RPMI7951 (cell line): ENCODE measurements around the gene CCDC186. TPM values are rescaled to one million over a fixed set of nuclear protein-coding genes. Genes with fewer than 3 reads are reported as not detected.
A peak's percentile ranks its signal among the peaks of the same experiment; 100 is the strongest.
"Not testable (repeated sequence)": the region's sequence is repeated elsewhere in the genome, so short reads cannot be mapped to it uniquely, and the experiment has no call there.

Source experiments
- DNase-seq: peaks from one replicate; pipeline ENCODE4 v3.0.0-alpha.2; 2012; ENCODE audit warnings: low read depth
- total RNA-seq: library from RNA; depleted of rRNA; stranded (reverse); fragments of >200 nt; shearing (Covaris generic); gene quantifications from 2 replicates; pipeline ENCODE4 v1.2.3, GENCODE V29; 2014

Gene CCDC186
- total RNA-seq, 1 experiment from 2014 or later: 10.0 TPM

GRCh38 chr10:114174695-114175188, 739 bp upstream of the CCDC186 start:
- peak; percentile 12 for DNase-seq

DNA sequence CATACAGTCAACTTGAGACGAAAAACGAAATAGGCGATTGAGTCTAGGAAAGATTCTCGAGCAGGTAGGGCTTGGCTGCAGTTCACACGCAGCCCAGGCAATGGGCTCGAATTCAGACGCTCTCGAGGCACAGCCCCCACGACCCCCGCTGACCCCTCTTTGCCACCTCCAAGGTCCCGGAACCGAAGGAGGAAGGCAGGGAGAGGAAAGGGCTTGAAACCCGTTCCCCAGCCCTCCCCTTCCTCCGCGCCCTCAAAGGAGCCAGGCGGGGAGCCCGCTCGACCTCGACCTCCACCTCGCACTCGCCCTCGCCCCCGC, 441 bp downstream of the CCDC186 start:
- DNase-seq: no peak

- no peak for DNase-seq
Measured at GRCh38 chr10:114172776-114173602, 1.0 kb downstream of the CCDC186 start.

GRCh38 chr10:114172216-114172615, 1.8 kb downstream of the CCDC186 start:
- no peak for DNase-seq

DNA sequence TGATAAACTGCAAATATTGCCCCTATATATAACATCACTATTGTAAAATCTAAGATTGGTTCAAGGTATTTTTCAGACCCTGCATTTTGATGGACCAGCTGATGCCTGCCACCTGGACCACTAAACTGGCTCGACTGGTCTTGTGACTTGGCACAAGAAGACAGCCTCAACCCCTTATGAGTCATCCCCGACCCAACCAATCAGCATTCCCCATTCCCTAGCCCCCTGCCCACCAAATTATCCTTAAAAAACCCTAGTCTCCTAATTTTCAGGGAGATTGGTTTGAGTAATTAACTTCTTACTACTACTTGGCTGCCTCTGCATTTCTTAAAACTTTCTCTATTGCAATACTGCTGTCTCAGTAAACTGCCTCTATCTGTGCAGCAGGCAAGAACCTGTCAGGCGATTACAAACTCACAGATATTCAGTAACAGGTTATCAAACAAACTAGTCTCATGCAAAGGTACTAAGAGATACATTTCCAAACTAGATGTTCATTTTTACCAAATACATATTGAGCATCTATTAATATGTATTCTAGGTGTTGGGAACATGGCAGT, 5.5 kb downstream of the CCDC186 start:
- DNase-seq: no peak

DNA sequence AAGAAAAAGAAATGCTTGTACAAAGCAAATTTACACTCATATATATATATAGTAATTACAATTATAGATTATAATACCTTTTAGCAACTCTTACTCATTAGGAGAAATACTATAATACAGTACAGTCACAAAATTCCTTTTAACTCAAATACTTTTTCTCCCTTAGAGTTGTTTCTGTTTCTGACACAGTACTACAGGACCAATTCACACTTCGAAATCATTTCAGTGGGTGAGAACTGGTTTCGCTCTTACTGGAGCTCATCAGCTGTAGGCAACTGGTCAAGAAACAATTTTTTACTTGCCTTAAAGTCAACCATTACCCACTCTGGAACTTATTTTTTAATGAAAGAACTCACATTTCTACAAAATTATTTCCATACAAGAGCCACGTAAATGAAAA, 6.0 kb downstream of the CCDC186 start:
- no peak for DNase-seq

DNA sequence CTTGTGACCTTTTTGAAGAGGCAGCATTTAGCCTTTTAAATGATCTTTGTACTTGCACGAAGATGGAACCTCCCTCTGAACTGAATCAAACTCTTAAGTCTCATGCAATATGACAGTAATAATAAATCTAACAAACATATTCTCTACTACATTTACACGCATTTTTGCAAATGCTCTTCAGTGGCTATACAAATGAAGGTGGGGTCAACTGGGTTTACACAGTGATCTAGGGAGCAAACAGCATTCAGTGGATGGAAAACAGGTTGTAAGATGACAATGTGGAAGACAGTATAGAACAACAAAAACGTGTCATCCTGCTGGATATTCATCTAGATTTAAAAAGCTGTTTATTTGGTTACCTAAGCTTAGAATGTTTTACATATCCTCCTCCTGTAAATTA, 7.5 kb downstream of the CCDC186 start:
- DNase-seq: no peak

- no peak for DNase-seq
Measured at GRCh38 chr10:114166043-114166442, 8.0 kb downstream of the CCDC186 start.

- no peak for DNase-seq
Measured at GRCh38 chr10:114163062-114163461, 10.9 kb downstream of the CCDC186 start.

DNA sequence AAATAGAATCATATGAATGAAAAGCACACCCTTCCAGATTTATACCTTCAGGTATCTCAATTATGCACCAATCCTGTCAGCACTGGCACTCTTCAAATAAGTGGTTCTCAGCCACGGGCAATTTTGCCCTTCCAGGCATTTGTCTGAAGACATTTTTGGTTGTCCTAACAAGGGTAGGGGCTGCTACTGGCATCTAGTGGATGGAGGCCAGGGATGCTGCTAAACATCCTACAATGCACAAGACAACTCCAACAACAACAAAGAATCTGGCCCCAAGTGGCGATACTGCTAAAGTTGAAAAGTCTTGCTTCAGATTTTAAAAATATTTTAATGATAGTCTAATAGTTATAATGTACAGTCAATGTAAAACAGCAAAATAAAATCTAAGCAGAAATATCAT, 16.1 kb downstream of the CCDC186 start:
- no peak for DNase-seq

DNA sequence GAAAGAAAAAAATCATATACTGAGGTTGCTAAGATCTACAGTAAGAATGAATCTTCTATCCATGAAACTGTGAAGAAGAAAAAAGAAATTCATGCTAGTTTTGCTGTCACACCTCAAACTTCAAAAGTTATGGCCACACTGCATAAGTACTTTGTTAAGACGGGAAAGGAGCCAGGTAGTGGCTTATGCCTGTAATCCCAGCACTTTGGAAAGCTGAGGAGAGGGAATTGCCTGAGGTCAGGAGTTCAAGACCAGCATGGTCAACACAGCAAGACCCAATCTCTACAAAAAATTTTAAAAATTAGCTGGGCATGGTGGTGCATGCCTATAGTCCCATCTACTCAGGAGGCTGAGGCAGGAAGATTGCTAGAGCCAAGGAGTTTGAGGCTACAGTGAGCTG, 22.1 kb downstream of the CCDC186 start:
- no peak for DNase-seq

- peak; percentile 65 for DNase-seq
Measured at GRCh38 chr10:114151486-114151885, 22.5 kb downstream of the CCDC186 start.

DNA sequence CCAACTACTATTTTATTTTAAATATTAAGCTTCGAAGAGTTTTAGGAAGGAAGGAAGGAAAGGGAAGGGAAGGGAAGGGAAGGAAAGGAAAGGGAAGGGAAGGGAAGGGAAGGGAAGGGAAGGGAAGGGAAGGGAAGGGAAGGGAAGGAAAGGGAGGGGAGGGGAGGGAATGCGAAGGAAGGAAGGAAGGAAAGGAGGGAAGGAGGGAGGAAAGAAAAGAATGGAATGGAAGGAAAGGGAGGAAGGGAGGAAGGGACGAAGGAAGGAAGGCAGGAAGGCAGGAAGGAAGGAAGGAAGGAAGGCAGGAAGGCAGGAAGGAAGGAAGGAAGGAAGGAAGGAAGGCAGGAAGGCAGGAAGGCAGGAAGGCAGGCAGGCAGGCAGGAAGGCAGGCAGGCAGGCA, 24.5 kb downstream of the CCDC186 start:
- DNase-seq: not testable (repeated sequence)

- DNase-seq: no peak
Measured at GRCh38 chr10:114143160-114143559, 30.8 kb downstream of the CCDC186 start.

DNA sequence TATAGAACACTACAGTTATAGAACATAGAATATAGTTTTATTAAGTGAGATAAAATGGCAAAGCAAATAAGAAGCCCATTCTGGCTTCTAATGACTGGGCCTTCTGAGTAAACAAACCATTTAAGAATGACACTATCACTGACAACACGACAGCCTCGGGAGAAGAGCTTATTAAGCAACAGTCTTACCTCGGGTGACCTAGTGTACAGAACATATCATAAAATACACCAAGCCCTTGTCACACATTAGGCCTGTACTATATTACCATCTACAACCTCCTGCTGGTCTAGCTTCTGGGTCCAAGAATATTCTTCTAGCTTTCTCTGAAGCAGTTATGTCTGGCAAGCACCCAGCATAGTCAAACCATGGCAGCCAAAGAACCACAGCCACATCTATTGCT, 32.0 kb downstream of the CCDC186 start:
- no peak for DNase-seq

DNA sequence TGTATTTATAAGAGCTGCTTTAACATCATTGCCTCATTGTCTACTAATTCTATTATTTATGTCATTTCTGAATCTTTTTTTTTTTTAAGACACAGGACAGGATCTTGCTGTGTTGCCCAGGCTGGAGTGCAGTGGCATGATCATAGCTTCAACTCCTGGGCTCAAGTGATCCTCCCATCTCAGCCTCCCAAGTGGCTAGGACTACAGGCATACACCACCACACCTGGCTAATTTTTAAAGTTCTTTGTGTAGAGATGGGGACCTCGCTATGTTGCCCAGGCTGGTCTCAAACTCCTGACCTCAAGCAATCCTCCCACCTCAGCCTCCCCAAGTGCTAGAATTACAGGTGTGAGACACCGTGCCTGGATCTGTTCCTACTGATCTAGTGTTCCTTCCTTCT, 33.2 kb downstream of the CCDC186 start:
- not testable (repeated sequence) for DNase-seq

GRCh38 chr10:114140036-114140435, 34.0 kb downstream of the CCDC186 start:
- DNase-seq: no peak

- DNase-seq: no peak
Measured at GRCh38 chr10:114138581-114138980, 35.4 kb downstream of the CCDC186 start.

- no peak for DNase-seq
Measured at GRCh38 chr10:114135476-114135875, 38.5 kb downstream of the CCDC186 start.

DNA sequence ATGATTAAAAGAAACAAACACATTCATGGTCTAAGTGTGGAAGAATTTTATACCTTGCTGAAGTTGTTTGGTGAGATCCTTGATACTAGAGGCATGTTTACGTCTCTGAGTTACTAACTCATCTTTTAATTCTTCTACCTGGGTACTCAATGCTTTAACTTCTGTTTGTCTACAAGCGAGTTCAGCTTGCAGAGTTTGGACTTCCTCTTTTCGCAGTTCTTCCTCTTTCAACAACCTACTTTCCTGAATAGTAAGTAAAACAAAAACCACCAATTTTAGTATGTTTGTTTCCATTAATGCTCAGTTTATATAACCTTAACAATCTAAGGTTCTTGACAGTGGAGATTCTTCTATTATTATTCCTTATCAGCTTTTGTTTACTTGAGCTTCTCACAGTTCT, 42.9 kb downstream of the CCDC186 start:
- DNase-seq: no peak

DNA sequence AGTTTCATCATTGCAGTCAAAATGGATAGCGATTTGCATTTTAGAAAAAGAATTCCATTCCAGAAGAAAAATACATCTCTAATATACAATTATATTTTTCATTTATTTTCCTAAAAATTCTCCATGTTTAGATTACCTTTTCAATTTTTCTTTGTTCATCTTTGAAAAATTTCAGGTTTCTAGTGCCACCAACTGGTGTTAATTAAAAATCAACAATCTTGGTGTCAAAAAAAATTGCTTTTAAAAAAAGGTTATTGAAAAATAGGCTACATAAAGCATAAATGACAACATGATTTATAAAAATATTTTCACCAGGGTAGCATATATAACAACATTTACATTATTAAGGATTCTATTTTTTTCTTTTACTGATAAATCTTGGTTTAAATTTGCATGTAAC, 53.0 kb downstream of the CCDC186 start:
- no peak for DNase-seq

DNA sequence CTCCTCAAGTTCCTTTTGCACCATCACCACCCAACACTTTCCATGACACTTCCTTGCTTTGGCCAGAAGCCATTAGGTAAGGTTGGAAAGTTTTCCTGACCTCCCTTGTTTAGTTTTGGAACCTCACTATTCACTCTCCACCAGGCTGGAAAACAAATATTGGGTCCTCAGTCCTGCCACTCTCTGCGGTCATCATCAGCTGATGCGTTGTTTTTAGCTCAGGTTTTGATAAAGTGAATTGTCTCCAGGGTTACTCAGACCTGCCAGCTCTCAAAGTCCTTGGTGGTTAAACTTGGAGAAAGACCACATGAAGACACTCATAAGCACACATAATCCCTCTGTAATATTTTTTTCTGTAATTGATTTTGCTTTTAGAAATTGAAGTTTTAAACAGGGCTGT, 55.5 kb downstream of the CCDC186 start:
- DNase-seq: no peak

DNA sequence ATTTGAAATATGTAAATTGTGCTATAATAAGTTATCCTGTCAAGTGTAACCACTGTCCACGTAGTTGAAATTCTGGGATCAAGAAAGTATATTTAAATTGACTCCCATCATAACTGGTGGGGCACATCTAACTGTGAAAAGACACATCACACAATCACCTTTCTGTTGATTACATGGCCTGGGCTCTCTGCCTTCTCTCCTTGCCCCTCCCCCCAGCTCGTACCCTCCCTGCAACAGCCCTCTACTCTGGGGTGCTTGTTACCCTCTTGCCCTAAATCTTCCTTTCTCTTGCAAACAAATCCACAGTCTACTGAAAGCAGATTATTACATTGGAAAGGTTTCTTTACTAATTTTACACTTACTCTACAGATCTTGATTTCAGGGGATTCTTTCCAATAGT, 56.3 kb downstream of the CCDC186 start:
- no peak for DNase-seq
